HG03521 (cell line): Measurements from ENCODE around the gene NUDT21.
"Not testable (repeated sequence)": the region's sequence is repeated elsewhere in the genome, so short reads cannot be mapped to it uniquely, and the experiment has no call there.

Experiments used
- ATAC-seq: cut with Tn5 transposase; IDR thresholded peaks from one replicate; pipeline ENCODE4 v1.9.1; 2021; ENCODE audit warnings: mild to moderate bottlenecking, moderate library complexity; ENCODE audit not compliant: unreplicated experiment

Gene NUDT21

DNA sequence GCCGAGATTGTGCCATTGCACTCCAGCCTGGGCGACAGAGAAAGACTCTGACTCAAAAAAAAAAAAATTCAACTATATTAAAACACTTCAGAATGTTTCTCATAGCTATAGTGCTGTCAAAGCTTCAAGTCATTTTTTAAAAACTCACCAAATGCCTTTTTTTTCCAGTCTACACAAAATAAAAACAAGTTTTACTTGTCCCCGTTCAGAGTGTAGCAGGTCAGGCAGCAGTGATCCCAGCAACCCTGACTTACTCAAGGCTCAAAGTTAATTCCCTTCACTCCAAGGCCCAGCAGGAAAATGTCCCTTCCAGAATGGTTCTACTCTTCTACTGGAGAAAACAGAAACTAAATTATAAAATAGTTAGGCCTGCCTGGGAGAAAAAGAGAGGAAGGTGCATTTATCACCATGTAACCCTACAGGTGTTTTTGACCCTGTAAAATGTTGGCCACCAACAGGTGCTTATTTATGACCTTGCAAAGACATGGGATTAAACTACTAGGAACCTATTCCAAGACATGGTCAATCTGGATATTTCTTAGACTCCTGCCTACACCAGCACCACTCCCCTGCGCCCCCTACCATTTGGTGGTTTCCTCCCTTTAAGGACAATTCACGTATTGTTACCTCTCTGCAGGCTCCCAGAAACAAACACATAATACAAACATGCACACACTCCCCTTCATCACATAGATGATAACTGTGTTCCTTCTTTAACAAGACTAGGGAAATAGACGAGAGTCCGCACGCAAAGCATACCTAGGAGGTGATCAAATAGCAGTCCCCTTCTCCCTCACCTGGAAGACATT lies 31.2 kb downstream of the NUDT21 start:
- ATAC-seq = no peak

DNA sequence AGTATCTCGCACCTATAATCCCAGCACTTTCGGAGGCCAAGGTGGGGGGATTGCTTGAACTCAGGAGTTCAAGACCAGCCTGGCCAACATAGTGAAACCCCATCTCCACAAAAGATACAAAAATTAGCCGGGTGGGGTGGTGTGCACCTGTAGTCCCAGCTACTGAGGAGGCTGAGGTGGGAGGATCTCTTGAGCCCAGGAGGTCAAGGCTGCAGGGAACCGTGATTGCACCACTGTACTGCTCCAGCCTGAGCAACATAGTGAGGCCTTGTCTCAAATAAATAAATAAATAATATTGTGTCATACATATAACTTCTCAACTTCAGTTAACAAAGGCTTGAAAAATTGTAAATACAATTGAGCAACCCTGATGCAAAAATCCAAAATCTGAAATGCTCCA lies 34.0 kb downstream of the NUDT21 start:
- ATAC-seq = no peak

DNA sequence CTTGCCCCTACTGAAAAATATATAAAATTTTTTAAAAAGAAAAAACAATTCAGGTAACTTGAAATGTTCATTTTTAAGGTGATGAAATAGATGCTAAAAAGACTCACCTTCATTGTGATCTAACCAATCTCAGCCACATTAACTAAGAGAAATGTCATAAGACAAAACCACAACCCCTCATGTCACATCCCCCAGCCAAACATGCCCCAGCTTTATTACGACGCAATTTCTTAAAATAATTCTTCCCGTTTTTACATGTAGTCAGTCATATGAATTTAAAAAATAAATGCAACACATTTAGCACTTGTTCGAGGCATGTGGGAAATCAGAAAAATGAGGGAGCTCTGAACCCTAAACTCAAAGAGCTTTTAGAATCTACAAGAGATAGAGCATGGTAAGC lies 35.3 kb downstream of the NUDT21 start:
- no peak for ATAC-seq

DNA sequence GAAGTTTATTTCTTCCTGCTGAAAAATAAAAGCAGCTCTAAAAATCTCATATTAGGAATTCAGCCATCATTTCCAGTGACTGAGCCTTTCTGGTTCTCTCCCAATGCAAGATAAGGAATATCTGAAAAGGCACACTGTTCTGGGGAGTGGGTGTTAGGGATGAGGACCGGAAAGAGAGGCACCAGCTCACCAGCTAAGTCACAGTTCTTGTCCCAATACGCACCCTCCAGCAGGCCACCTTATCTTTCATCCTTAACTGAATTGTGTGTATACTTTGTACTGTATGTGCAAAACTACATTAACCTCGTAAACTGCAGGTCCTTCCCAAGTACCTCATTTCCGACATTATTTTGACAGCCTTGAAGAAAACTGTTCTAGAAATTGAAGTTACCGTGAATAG lies 36.8 kb downstream of the NUDT21 start:
- ATAC-seq = no peak

DNA sequence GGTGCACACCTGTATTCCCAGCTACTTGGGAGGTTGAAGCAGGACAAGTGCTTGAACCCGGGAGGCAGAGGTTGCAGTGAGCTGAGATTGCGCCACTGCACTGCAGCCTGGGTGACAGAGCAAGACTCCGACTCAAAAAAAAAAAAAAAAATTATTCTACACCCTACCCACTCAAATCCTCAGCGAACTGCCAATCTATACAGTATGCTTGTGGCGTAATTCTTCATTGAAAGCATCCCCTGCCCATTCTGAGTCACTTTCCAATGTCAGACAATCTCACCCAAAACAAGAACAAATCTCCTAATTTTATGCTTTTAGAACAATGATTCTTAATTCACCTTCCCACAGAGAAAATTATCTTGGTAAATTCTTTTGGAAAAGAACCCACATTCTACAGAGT lies 37.8 kb downstream of the NUDT21 start:
- no peak for ATAC-seq

DNA sequence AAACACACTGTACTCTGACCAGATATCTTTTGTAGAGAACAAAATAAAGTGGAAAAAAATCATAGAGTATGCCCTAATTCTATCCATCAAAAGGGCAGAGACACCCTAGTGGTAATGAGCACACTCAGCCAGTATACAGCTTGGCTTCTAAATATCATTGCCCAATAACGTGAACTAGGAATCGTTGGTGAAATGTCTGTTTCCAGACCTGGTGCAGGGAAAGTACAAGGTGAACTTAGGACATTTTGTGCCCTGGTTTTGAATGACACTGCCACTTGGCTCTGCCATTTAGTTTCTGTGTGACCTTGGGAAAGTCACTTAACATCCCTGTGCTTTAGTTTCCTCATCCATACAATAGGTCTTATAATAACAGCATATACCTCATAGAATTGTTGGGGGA lies 39.5 kb downstream of the NUDT21 start:
- no peak for ATAC-seq

DNA sequence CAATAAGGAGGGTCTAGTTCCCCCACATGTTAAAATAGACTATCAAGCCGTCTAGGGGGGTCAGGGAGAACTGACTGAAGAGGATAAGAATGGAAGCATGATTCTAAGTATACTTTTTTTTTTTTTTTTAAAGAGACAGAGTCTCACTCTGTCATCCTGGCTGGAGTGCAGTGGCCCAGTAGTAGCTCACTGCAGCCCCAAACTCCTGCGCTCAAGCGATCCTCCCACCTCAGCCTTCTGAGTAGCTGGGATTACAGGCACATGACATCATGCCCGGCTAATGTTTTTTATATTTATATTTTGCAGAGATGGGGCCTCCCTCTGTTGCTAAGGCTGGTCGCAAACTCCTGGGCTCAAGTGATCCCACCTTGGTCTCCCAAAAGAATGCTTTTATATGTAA lies 40.0 kb downstream of the NUDT21 start:
- ATAC-seq = no peak

DNA sequence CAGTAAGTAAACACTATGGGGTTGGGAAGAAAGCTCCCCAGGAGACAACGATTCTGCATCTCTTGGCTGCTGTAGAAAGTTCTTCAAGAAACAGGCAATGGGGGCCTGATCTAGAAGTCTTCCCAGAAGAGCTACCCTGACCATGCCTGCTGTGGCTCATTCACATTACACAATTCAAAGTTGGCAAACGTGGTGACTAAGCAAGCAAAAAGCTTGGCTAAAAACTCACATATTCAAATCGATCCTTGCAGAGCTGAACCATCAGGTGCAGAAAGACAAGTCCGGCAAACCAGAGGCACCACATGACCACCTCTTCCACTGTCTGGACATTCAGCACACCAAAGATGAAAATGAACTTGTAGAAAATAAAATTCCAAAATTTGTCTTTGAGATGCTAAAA lies 41.9 kb downstream of the NUDT21 start:
- no peak for ATAC-seq

DNA sequence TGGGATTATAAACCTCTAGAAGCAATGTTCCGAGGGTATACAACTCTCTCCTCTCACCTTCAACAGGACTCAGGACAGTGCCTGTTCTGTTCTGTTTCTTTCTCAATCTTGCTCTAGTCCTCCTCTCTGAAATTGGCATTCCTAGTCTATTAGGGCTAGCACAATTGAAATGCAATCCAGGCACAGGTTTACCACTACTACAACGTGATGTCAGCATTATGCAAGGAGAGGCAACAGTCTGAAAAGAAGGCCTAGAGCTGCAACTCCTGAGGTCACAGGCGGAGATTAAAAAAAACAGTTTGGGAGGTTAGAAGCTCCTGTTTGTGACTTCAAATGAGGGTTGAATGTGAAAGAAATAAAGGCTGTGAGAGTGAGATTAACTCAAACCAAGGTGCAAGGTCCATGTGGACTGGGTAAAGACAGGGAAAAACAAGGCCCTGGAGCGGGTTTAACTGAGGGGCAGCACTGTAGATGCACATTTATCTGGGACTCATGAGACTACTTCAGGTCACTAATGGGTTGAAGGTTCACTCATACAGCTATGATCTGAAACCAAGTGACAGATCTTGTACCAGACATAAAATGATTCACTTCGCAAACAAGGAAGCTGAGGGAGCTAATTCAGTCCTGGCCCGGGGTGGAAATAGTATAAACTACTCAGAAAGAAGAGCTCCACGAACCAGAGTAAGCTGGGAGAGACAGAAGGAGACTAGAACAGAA lies 42.6 kb downstream of the NUDT21 start:
- no peak for ATAC-seq

DNA sequence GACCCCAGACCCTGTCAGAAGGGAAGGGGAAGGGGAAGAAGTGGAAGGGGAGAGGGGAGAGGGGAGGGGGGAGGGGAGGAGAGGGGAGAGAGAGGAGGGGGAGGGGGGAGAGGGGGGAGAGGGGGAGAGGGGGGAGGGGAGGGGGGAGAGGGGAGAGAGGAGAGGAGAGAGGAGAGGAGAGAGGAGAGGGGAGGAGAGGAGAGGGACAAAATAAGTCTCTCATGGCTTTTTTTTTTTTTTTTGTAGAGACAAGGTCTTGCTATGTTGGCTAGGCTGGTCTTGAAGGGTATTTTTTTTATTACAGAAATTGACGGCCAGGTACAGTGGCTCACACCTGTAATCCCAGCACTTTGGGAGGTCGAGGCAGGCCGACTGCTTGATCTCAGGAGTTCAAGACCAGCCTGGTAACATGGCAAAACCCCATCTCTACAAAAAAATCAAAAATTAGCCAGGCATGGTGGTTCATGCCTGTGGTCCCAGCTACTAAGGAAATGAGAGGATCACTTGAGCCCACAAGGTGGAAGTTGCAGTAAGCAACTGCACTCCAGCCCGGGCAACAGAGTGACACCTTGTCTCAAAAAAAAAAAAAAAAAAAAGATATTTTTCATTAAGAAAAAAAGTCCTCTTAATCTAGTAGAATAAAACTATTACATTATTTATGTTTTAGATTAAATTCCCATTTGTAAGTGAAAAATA lies 45.0 kb downstream of the NUDT21 start:
- ATAC-seq = no peak

DNA sequence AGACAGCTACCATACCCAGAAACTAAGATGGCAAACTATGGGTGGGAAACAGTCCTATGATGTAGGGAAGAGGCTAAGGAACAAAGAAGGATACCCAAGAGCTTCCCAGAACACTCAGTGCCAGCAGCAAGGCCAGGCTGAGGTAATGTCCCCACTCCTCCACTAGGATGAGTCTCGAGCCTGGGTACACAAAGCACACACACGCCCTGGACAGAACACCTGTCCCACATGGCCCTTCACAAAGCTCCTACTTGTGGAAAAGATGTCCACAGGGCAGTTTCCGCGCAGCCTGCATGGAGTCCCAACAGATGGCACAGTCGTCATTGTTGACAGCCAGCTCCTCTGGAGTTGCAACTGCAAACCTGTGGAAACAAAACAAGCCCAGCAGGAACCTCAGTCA lies 49.6 kb downstream of the NUDT21 start:
- no peak for ATAC-seq

DNA sequence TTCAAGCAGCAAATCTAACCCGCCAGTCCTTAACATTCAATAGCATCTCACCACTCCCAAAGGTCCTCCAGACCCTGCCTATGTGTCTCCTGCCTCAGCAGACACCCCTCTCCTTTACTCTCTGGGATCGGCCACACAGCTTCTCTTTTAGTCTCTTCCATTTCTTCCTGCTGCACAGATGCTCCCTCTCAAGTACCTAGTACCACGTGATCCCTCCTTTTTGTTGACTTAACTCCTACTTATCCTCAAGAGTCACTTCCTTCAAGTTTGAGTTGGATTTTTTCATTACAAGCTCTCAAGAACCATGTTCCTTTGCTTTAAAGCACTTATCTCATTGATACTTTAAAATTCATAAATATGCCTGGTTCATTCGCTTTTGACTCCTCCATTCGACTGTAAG lies 50.7 kb downstream of the NUDT21 start:
- no peak for ATAC-seq

DNA sequence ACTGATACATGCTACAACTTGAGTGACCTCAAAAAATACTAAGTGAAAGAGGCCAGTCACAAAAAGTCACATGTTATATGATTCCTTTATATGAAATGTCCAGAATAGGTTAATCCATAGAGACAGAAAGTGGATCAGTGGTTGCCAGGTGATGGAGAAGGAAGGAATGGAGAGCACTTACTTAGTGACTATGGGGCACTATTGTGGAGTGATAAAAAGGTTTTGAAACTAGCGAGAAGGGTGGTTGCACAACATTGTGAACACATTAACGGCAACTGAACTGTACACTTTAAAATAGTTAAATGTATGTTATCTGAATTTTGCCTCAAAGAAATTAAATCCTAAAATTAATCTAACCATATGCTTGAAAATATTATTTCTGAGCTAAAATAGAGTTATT lies 51.6 kb downstream of the NUDT21 start:
- ATAC-seq = no peak

DNA sequence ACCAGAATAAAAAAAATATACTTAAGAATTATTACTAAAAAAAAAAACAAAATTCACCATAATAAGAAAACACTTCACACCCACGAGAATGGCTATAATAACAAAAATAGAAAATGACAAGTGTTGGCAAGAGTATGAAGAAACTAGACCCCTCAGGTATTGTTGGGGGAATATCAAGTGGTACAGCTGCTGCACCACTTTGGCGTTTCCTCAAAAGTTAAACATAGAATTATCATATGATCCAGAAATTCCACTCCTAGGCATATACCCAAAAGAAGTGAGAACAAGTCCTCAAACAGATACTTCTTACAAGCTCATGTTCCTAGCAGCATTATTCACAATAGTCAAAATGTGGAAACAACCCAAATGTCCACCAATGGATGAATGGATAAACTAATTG lies 52.1 kb downstream of the NUDT21 start:
- ATAC-seq = no peak

DNA sequence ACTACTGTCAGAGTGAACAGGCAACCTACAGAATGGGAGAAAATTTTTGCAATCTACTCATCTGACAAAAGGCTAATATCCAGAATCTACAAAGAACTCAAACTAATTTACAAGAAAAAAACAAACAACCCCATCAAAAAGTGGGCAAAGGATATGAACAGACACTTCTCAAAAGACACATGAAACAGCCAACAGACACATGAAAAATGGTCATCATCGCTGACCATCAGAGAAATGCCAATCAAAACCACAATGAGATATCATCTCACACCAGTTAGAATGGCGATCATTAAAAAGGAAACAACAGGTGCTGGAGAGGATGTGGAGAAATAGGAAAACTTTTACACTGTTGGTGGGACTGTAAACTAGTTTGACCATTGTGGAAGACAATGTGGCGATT lies 54.4 kb downstream of the NUDT21 start:
- not testable (repeated sequence) for ATAC-seq

DNA sequence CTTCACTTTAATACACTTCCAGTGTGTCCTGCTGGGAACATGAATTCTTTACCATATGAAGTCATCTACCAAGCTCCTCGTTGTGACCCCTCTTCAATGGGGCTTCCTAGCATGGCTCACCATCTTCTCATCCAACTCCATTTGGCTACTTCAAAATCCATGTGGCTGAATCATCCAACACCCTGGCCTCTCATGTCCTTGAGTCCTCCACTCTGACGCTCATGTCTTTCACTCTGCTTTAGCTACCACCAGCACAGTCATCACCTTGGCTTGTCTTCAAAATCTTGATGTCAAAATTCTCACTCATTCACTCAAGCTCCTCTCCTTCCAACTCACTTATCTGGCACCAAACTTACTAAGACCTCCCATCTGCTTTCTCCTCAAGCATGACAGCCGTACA lies 61.6 kb downstream of the NUDT21 start:
- no peak for ATAC-seq

DNA sequence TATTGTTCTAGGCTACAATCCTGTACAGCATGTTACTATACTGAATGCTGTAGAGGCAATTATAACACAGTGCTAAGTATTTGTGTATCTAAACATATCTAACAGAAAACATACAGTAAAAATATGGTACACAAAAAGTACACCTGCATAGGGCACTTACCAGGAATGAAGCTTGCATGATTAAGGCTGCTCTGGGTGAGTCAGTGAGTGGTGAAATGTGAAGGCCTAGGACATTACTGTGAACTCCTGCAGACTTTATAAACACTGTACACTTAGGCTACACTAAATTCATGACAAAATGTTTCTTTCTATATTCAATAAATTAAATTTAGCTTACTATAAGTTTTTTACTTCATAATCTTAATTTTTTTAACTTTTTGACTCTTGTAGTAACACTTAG lies 62.9 kb downstream of the NUDT21 start:
- ATAC-seq = no peak

DNA sequence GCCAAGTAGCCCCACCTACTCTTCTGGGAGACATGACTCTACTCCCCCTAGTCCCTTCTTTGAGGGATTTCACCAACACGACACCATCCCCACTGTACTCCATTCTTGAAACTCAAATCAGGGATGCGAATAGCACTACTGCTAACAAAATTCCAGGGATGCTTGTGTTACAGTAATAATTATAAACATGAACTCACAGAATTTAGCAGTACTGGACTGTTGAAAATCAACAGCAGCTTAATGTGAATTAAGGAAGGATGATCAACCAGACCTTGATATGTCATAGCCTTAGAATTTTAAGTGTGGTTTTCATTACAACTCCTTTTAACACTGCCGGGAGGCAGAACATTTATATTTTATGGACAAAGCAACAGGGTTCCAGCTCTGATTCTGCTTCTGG lies 63.7 kb downstream of the NUDT21 start:
- no peak for ATAC-seq

DNA sequence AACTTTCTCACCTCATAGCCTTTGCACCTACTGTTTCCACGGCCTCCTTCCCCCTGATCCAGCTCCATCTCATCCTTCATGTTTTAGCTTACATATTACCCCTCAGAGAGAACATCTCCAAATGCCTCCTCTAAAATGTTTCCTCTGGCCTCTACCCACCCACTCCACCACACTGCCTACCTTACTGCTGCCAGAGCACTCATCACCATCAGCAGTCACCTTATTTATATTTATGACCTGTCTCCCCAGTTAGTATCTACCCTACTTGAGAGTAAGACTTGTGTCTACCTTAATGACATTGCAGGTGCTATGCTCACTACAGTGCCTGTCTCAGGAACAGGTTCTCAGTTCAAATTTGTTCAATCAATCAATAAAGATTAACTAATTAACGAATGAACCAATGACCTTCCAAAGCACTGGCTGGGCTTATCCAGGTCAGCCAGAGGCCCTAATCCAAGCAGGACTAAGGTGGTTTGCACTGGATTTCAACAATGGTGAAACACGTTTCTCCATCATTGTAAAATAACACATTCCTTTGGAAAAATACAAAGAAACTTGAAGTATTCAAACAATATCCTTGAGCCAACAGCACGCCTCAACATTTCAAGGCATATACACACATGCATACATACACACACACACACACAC lies 66.9 kb downstream of the NUDT21 start:
- ATAC-seq = no peak

DNA sequence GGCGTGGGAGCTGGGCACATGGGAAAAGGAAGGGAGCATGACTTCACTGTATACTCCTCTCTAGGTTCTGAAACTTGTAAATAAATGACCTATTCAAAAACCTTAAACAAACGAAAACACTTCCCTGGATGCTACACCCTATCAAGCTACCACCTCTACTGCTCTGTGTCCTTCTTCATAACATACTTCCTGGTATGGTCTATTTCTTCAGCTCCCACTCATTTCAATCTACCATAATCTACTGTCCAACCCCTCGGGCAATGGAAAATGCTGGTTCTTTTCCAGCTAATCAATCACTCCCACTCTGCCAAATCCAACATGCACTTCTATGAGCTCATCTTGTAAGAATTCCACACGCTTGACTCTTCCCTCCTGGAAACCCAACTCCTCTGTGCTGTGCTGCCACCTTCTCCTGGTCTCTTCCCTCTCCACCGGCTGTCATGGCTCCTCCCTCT lies 68.2 kb downstream of the NUDT21 start:
- no peak for ATAC-seq

DNA sequence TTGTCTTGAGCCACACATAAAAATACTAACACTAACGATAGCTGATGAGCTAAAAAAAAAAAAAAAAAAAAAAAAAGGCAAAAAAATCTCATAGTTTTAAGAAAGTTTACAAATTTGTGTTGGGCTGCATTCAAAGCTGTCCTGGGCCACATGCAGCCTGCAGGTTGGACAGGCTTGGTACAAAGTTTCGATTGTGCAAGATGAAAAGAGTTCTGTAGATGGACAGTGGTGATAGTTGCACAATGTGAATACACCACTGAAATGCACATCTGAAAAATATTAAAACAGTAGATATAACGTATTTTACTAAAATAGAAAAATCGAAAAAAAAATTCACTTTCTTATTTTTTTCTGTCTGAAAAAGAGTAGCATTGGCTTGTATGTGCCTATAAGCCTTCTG lies 68.7 kb downstream of the NUDT21 start:
- ATAC-seq = no peak
